ENCODE data around the gene NAGLU. TPM values are rescaled to one million over a fixed set of nuclear protein-coding genes. Genes with fewer than 3 reads are reported as not detected.
"Not testable (repeated sequence)": the region's sequence is repeated elsewhere in the genome, so short reads cannot be mapped to it uniquely, and the experiment has no call there.

NAGLU gene
- total and polyA plus RNA-seq, 5 donors from 2014 or later, result 9.2 to 17.2 (median 11.8) TPM

GRCh38 chr17:42555122-42555622, 19.1 kb downstream of the NAGLU start:
- no peak for ATAC-seq (ENCODE audit: low read depth in 2 of 2)
- peaks cover 0 to 37% (median 18%) of the 10 kb centered on the region in 4 donors for H3K4me1 Mint-ChIP-seq

GRCh38 chr17:42555961-42556617, 20.0 kb downstream of the NAGLU start:
- H3K4me3 ChIP-seq (ENCODE audit: low read depth, low read length); DNase-seq; ATAC-seq (ENCODE audit: low read depth in 2 of 2); H3K27ac ChIP-seq (ENCODE audit: insufficient read depth, low read length, poor library complexity, severe bottlenecking); H3K36me3 Mint-ChIP-seq; H3K9me3 Mint-ChIP-seq; H3K27me3 Mint-ChIP-seq; H3K27ac Mint-ChIP-seq; H3K9me3 ChIP-seq (ENCODE audit: control insufficient read depth in 2 of 2, low read length in 2 of 2); H3K36me3 ChIP-seq (ENCODE audit: control insufficient read depth, insufficient read depth, low read length); H3K27me3 ChIP-seq (ENCODE audit: control insufficient read depth, insufficient read depth, low read length): not testable (repeated sequence)
- H3K4me1 ChIP-seq (ENCODE audit: control insufficient read depth, insufficient read depth, low read length, poor library complexity, severe bottlenecking), result peaks cover 26% of the 10 kb centered on the region
- peak overlapping the region in 3 of 4 donors; percentile 11 to 90 (median 90) for H3K4me3 Mint-ChIP-seq
- peaks cover 0 to 35% (median 18%) of the 10 kb centered on the region in 4 donors for H3K4me1 Mint-ChIP-seq

More at GRCh38 chr17:42555122-42555622, 19.1 kb downstream of the NAGLU start:
- Histone ChIP-seq H3K27ac (ENCODE audit: insufficient read depth, low read length, poor library complexity, severe bottlenecking) (peak overlapping the region; percentile 87), H3K27me3 (ENCODE audit: control insufficient read depth, insufficient read depth, low read length) (no peaks in the 10 kb centered on the region), H3K9me3 (ENCODE audit: control insufficient read depth in 2 of 2, low read length in 2 of 2) (no peaks in the 10 kb centered on the region), H3K4me1 (ENCODE audit: control insufficient read depth, insufficient read depth, low read length, poor library complexity, severe bottlenecking) (peaks cover 27% of the 10 kb centered on the region), H3K36me3 (ENCODE audit: control insufficient read depth, insufficient read depth, low read length) (no peaks in the 10 kb centered on the region), H3K4me3 (ENCODE audit: low read depth, low read length) (peak overlapping the region; percentile 62)
- peak overlapping the region; percentile 90 to 91 (median 90) for H3K4me3 Mint-ChIP-seq
- DNase-seq, result no peak
- H3K27me3 Mint-ChIP-seq, result no peaks in the 10 kb centered on the region
- H3K27ac Mint-ChIP-seq, result peak overlapping the region; percentile 76 to 97 (median 94)
- H3K9me3 Mint-ChIP-seq, result no peaks in the 10 kb centered on the region
- H3K36me3 Mint-ChIP-seq, result no peaks in the 10 kb centered on the region

GRCh38 chr17:42559075-42559474, 23.0 kb downstream of the NAGLU start:
- ATAC-seq (ENCODE audit: low read depth in 2 of 2) (no peak), DNase-seq (no peak)
- H3K4me1 ChIP-seq (ENCODE audit: control insufficient read depth, insufficient read depth, low read length, poor library complexity, severe bottlenecking), result peaks cover 41% of the 10 kb centered on the region
- no peaks in the 10 kb centered on the region for H3K36me3 Mint-ChIP-seq
- peaks cover 4 to 40% (median 22%) of the 10 kb centered on the region in 4 donors for H3K4me1 Mint-ChIP-seq
- no peak overlapping the region for H3K27ac Mint-ChIP-seq
- no peaks in the 10 kb centered on the region for H3K36me3 ChIP-seq (ENCODE audit: control insufficient read depth, insufficient read depth, low read length)
- no peak overlapping the region for H3K27ac ChIP-seq (ENCODE audit: insufficient read depth, low read length, poor library complexity, severe bottlenecking)
- no peaks in the 10 kb centered on the region for H3K9me3 ChIP-seq (ENCODE audit: control insufficient read depth in 2 of 2, low read length in 2 of 2)
- H3K4me3 Mint-ChIP-seq, result no peak overlapping the region
- peaks cover 0 to 1% (median 0%) of the 10 kb centered on the region in 7 donors for H3K9me3 Mint-ChIP-seq
- no peak overlapping the region for H3K4me3 ChIP-seq (ENCODE audit: low read depth, low read length)
- H3K27me3 Mint-ChIP-seq, result no peaks in the 10 kb centered on the region
- H3K27me3 ChIP-seq (ENCODE audit: control insufficient read depth, insufficient read depth, low read length), result no peaks in the 10 kb centered on the region

- no peak for ATAC-seq (ENCODE audit: low read depth in 2 of 2)
- Histone ChIP-seq H3K36me3 (ENCODE audit: control insufficient read depth, insufficient read depth, low read length) (peaks cover 9% of the 10 kb centered on the region), H3K27ac (ENCODE audit: insufficient read depth, low read length, poor library complexity, severe bottlenecking) (no peak overlapping the region), H3K4me3 (ENCODE audit: low read depth, low read length) (no peak overlapping the region), H3K9me3 (ENCODE audit: control insufficient read depth in 2 of 2, low read length in 2 of 2) (no peaks in the 10 kb centered on the region), H3K27me3 (ENCODE audit: control insufficient read depth, insufficient read depth, low read length) (no peaks in the 10 kb centered on the region), H3K4me1 (ENCODE audit: control insufficient read depth, insufficient read depth, low read length, poor library complexity, severe bottlenecking) (peaks cover 29% of the 10 kb centered on the region)
- Mint-ChIP-seq H3K9me3 (peaks cover 0 to 2% (median 0%) of the 10 kb centered on the region in 7 donors), H3K4me1 (peaks cover 4 to 40% (median 19%) of the 10 kb centered on the region in 4 donors), H3K27me3 (no peaks in the 10 kb centered on the region), H3K4me3 (peak overlapping the region in 3 of 4 donors; percentile 62 to 92 (median 89)), H3K36me3 (no peaks in the 10 kb centered on the region), H3K27ac (peak overlapping the region in 1 of 3 donors; percentile 59)
- no peak for DNase-seq
Observed at GRCh38 chr17:42560246-42560645, 24.2 kb downstream of the NAGLU start.

- Histone ChIP-seq H3K4me3 (ENCODE audit: low read depth, low read length) (peak within 1 kb of the TSS; percentile 90), H3K4me1 (ENCODE audit: control insufficient read depth, insufficient read depth, low read length, poor library complexity, severe bottlenecking) (peaks cover 36% of the 10 kb centered on the region), H3K36me3 (ENCODE audit: control insufficient read depth, insufficient read depth, low read length) (peaks cover 14% of the 10 kb centered on the region), H3K9me3 (ENCODE audit: control insufficient read depth in 2 of 2, low read length in 2 of 2) (no peaks in the 10 kb centered on the region), H3K27me3 (ENCODE audit: control insufficient read depth, insufficient read depth, low read length) (no peaks in the 10 kb centered on the region), H3K27ac (ENCODE audit: insufficient read depth, low read length, poor library complexity, severe bottlenecking) (peak within 1 kb of the TSS; percentile 71)
- peak; percentile 85 to 97 (median 91) for DNase-seq
- H3K27ac Mint-ChIP-seq, result peak within 1 kb of the TSS; percentile 91 to 97 (median 94)
- peaks cover 0 to 2% (median 0%) of the 10 kb centered on the region in 7 donors for H3K9me3 Mint-ChIP-seq
- no peaks in the 10 kb centered on the region for H3K27me3 Mint-ChIP-seq
- no peaks in the 10 kb centered on the region for H3K36me3 Mint-ChIP-seq
- peak within 1 kb of the TSS; percentile 89 to 95 (median 93) for H3K4me3 Mint-ChIP-seq
- H3K4me1 Mint-ChIP-seq, result peaks cover 4 to 44% (median 21%) of the 10 kb centered on the region in 4 donors
- ATAC-seq (ENCODE audit: low read depth in 2 of 2), result peak; percentile 64 to 67
Observed at GRCh38 chr17:42561897-42562387, 25.9 kb downstream of the NAGLU start, which contains the start of gene COASY. Gene COASY, plus strand, starts transcription at chr17:42562148. Its CDS starts 475 bp downstream, at chr17:42562623.

- DNase-seq (no peak), ATAC-seq (ENCODE audit: low read depth in 2 of 2) (no peak)
- Mint-ChIP-seq H3K4me1 (peaks cover 4 to 48% (median 21%) of the 10 kb centered on the region in 4 donors), H3K27ac (peak overlapping the region; percentile 91 to 97 (median 94)), H3K36me3 (no peaks in the 10 kb centered on the region), H3K9me3 (peaks cover 0 to 2% (median 0%) of the 10 kb centered on the region in 7 donors), H3K4me3 (peak overlapping the region; percentile 89 to 95 (median 93)), H3K27me3 (no peaks in the 10 kb centered on the region)
- Histone ChIP-seq H3K27me3 (ENCODE audit: control insufficient read depth, insufficient read depth, low read length) (no peaks in the 10 kb centered on the region), H3K4me1 (ENCODE audit: control insufficient read depth, insufficient read depth, low read length, poor library complexity, severe bottlenecking) (peaks cover 40% of the 10 kb centered on the region), H3K4me3 (ENCODE audit: low read depth, low read length) (peak overlapping the region; percentile 90), H3K27ac (ENCODE audit: insufficient read depth, low read length, poor library complexity, severe bottlenecking) (peak overlapping the region; percentile 71), H3K36me3 (ENCODE audit: control insufficient read depth, insufficient read depth, low read length) (peaks cover 14% of the 10 kb centered on the region), H3K9me3 (ENCODE audit: control insufficient read depth in 2 of 2, low read length in 2 of 2) (no peaks in the 10 kb centered on the region)
Observed at GRCh38 chr17:42562388-42563142, 26.5 kb downstream of the NAGLU start.

- peak overlapping the region in 2 of 3 donors; percentile 91 to 97 for H3K27ac Mint-ChIP-seq
- no peaks in the 10 kb centered on the region for H3K27me3 Mint-ChIP-seq
- Histone ChIP-seq H3K4me3 (ENCODE audit: low read depth, low read length) (peak overlapping the region; percentile 90), H3K36me3 (ENCODE audit: control insufficient read depth, insufficient read depth, low read length) (peaks cover 14% of the 10 kb centered on the region), H3K27me3 (ENCODE audit: control insufficient read depth, insufficient read depth, low read length) (no peaks in the 10 kb centered on the region), H3K27ac (ENCODE audit: insufficient read depth, low read length, poor library complexity, severe bottlenecking) (no peak overlapping the region), H3K4me1 (ENCODE audit: control insufficient read depth, insufficient read depth, low read length, poor library complexity, severe bottlenecking) (peaks cover 45% of the 10 kb centered on the region), H3K9me3 (ENCODE audit: control insufficient read depth in 2 of 2, low read length in 2 of 2) (no peaks in the 10 kb centered on the region)
- DNase-seq (no peak), ATAC-seq (ENCODE audit: low read depth in 2 of 2) (no peak)
- no peaks in the 10 kb centered on the region for H3K36me3 Mint-ChIP-seq
- peak overlapping the region; percentile 89 to 95 (median 93) for H3K4me3 Mint-ChIP-seq
- peaks cover 0 to 2% (median 0%) of the 10 kb centered on the region in 7 donors for H3K9me3 Mint-ChIP-seq
- H3K4me1 Mint-ChIP-seq, result peaks cover 4 to 52% (median 22%) of the 10 kb centered on the region in 4 donors
Observed at GRCh38 chr17:42563143-42563509, 27.1 kb downstream of the NAGLU start.
